SK-N-SH treated with all-trans-retinoic acid at 6 μM for 48 hours (cell line): ENCODE measurements around the gene ANGPTL1.

Source experiments
- ATAC-seq: fragments of 200-7000 bp; cut with Tn5 transposase; 3 replicates; pipeline ENCODE4 v1.9.1; 2020; ENCODE audit warnings: mild to moderate bottlenecking, moderate library complexity
- BACH2 ChIP-seq: fragments of 250-450 bp; sonication (Bioruptor Pico); IDR thresholded peaks from 2 replicates; pipeline ENCODE4 v1.9.0; 2021; ENCODE audit warnings: mild to moderate bottlenecking, borderline replicate concordance
- CREB5 ChIP-seq: fragments of 250-450 bp; sonication (Bioruptor Pico); IDR thresholded peaks from 2 replicates; pipeline ENCODE4 v1.5.1; 2020; ENCODE audit warnings: low read depth, mild to moderate bottlenecking, moderate library complexity
- CSDC2 ChIP-seq: fragments of 250-450 bp; sonication (Bioruptor Pico); IDR thresholded peaks from 2 replicates; pipeline ENCODE4 v1.5.0; 2020; ENCODE audit warnings: mild to moderate bottlenecking, moderate library complexity
- ESRRG ChIP-seq: fragments of 250-450 bp; sonication (Bioruptor Pico); IDR thresholded peaks from 2 replicates; pipeline ENCODE4 v1.6.1; 2021; ENCODE audit warnings: mild to moderate bottlenecking
- GLIS3 ChIP-seq: fragments of 250-450 bp; sonication (Bioruptor Pico); IDR thresholded peaks from 2 replicates; pipeline ENCODE4 v1.5.0; 2020; ENCODE audit warnings: mild to moderate bottlenecking, moderate library complexity
- ISL1 ChIP-seq: fragments of 250-450 bp; sonication (Bioruptor Pico); IDR thresholded peaks from 2 replicates; pipeline ENCODE4 v2.1.2; 2022; ENCODE audit warnings: mild to moderate bottlenecking, moderate library complexity
- OSR1 ChIP-seq: fragments of 250-450 bp; sonication (Bioruptor Pico); IDR thresholded peaks from 2 replicates; pipeline ENCODE4 v1.8.0; 2022; ENCODE audit warnings: moderate library complexity, mild to moderate bottlenecking, inconsistent platforms
- RARB ChIP-seq: fragments of 250-450 bp; sonication (Bioruptor Pico); IDR thresholded peaks from 2 replicates; pipeline ENCODE4 v1.8.0; 2021; ENCODE audit warnings: mild to moderate bottlenecking, moderate library complexity
- SNAI2 ChIP-seq: fragments of 250-450 bp; sonication (Bioruptor Pico); IDR thresholded peaks from 2 replicates; pipeline ENCODE4 v1.5.0; 2020; ENCODE audit warnings: mild to moderate bottlenecking, moderate library complexity
- TCF4 ChIP-seq: fragments of 250-450 bp; sonication (Bioruptor Pico); IDR thresholded peaks from 2 replicates; pipeline ENCODE4 v1.8.0; 2021; ENCODE audit warnings: mild to moderate bottlenecking, moderate library complexity, borderline replicate concordance
- TSHZ2 ChIP-seq: fragments of 250-450 bp; sonication (Bioruptor Pico); IDR thresholded peaks from 2 replicates; pipeline ENCODE4 v1.5.0; 2020; ENCODE audit warnings: mild to moderate bottlenecking, moderate library complexity
- ZC3H10 ChIP-seq: fragments of 250-450 bp; sonication (Bioruptor Pico); IDR thresholded peaks from 2 replicates; pipeline ENCODE4 v1.5.1; 2021; ENCODE audit warnings: mild to moderate bottlenecking, moderate library complexity
- ZFP3 ChIP-seq: fragments of 250-450 bp; sonication (Bioruptor Pico); IDR thresholded peaks from 2 replicates; pipeline ENCODE4 v1.5.0; 2020; ENCODE audit warnings: mild to moderate bottlenecking, moderate library complexity
- ZFP30 ChIP-seq: fragments of 450-650 bp; formaldehyde crosslinking; IDR thresholded peaks from 2 replicates; pipeline ENCODE4 v1.5.0; 2022; ENCODE audit warnings: mild to moderate bottlenecking, moderate library complexity
- ZNF565 ChIP-seq: fragments of 450-650 bp; formaldehyde crosslinking; conservative IDR thresholded peaks from 2 replicates; pipeline ENCODE4 v1.5.0; 2020; ENCODE audit warnings: low read depth, mild to moderate bottlenecking, moderate library complexity
- ZNF8 ChIP-seq: fragments of 450-650 bp; formaldehyde crosslinking; IDR thresholded peaks from 2 replicates; pipeline ENCODE4 v1.5.0; 2020; ENCODE audit warnings: mild to moderate bottlenecking, moderate library complexity
- TF ChIP-seq, protein P1 (sequence below): fragments of 250-450 bp; sonication (Bioruptor Pico); IDR thresholded peaks from 2 replicates; pipeline ENCODE4 v1.8.0; 2020; ENCODE audit warnings: mild to moderate bottlenecking, moderate library complexity, borderline replicate concordance
- TF ChIP-seq, protein P2 (sequence below): fragments of 250-450 bp; sonication (Bioruptor Pico); IDR thresholded peaks from 2 replicates; pipeline ENCODE4 v1.5.1; 2021; ENCODE audit warnings: mild to moderate bottlenecking, moderate library complexity

The ANGPTL1 gene, protein sequence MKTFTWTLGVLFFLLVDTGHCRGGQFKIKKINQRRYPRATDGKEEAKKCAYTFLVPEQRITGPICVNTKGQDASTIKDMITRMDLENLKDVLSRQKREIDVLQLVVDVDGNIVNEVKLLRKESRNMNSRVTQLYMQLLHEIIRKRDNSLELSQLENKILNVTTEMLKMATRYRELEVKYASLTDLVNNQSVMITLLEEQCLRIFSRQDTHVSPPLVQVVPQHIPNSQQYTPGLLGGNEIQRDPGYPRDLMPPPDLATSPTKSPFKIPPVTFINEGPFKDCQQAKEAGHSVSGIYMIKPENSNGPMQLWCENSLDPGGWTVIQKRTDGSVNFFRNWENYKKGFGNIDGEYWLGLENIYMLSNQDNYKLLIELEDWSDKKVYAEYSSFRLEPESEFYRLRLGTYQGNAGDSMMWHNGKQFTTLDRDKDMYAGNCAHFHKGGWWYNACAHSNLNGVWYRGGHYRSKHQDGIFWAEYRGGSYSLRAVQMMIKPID

GRCh38 chr1:178870944-178871343 is at the start of gene ANGPTL1:
Gene ANGPTL1 (minus strand): TSS chr1:178871077. CDS start chr1:178865776, 5,301 bp downstream.
- TF ChIP-seq ZNF565 (CRISPR knock-in tag) = no peak
- no peak for TF ChIP-seq RARB
- no peak for TF ChIP-seq TSHZ2
- ATAC-seq = no peak; the same call in 2 of the 3 replicates

DNA sequence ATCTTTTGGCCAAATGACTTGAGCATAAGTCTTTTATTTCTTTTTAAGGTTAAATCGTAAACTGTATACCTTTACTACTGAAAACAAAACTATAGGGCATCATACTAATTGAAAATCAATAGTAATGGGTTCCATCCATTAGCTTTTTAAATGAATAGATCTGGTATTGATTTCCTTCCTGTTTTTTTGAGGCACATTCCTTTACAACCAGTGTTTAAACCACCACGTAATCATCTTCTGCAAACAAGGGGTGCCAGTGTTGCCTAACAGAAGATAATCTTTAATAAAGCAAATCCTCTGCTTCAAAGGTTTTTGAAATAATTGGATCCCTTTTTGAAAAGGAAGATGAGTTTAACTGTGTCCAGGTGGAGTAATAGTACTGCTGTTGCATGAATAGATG is 48.7 kb upstream of the ANGPTL1 start:
- ATAC-seq = no peak
- TF ChIP-seq GLIS3 (CRISPR knock-in tag) (no peak), ZNF565 (CRISPR knock-in tag) (no peak)

GRCh38 chr1:178918955-178919354 is 48.1 kb upstream of the ANGPTL1 start:
- TF ChIP-seq, protein P1, sequence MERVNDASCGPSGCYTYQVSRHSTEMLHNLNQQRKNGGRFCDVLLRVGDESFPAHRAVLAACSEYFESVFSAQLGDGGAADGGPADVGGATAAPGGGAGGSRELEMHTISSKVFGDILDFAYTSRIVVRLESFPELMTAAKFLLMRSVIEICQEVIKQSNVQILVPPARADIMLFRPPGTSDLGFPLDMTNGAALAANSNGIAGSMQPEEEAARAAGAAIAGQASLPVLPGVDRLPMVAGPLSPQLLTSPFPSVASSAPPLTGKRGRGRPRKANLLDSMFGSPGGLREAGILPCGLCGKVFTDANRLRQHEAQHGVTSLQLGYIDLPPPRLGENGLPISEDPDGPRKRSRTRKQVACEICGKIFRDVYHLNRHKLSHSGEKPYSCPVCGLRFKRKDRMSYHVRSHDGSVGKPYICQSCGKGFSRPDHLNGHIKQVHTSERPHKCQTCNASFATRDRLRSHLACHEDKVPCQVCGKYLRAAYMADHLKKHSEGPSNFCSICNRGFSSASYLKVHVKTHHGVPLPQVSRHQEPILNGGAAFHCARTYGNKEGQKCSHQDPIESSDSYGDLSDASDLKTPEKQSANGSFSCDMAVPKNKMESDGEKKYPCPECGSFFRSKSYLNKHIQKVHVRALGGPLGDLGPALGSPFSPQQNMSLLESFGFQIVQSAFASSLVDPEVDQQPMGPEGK (CRISPR knock-in tag) = no peak
- TF ChIP-seq ZNF8 (CRISPR knock-in tag) (no peak), ZFP30 (no peak), ZNF565 (CRISPR knock-in tag) (no peak)
- no peak for ATAC-seq

- TF ChIP-seq, protein P1 (CRISPR knock-in tag) = no peak
- TF ChIP-seq CSDC2 (CRISPR knock-in tag) (no peak), ZFP3 (CRISPR knock-in tag) (no peak), ESRRG (CRISPR knock-in tag) (no peak), SNAI2 (CRISPR knock-in tag) (no peak), ZNF8 (CRISPR knock-in tag) (no peak), TSHZ2 (no peak), ZFP30 (no peak), ZC3H10 (CRISPR knock-in tag) (no peak), OSR1 (CRISPR knock-in tag) (no peak), RARB (no peak), ISL1 (CRISPR knock-in tag) (no peak), CREB5 (no peak), ZNF565 (CRISPR knock-in tag) (no peak), TCF4 (CRISPR knock-in tag) (no peak), BACH2 (no peak)
- TF ChIP-seq, protein P2, sequence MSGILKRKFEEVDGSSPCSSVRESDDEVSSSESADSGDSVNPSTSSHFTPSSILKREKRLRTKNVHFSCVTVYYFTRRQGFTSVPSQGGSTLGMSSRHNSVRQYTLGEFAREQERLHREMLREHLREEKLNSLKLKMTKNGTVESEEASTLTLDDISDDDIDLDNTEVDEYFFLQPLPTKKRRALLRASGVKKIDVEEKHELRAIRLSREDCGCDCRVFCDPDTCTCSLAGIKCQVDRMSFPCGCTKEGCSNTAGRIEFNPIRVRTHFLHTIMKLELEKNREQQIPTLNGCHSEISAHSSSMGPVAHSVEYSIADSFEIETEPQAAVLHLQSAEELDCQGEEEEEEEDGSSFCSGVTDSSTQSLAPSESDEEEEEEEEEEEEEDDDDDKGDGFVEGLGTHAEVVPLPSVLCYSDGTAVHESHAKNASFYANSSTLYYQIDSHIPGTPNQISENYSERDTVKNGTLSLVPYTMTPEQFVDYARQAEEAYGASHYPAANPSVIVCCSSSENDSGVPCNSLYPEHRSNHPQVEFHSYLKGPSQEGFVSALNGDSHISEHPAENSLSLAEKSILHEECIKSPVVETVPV (CRISPR knock-in tag) = no peak
- ATAC-seq = no peak
Measured at GRCh38 chr1:178918308-178918707, 47.4 kb upstream of the ANGPTL1 start.
